ENCODE measurements around the gene FADS2. TPM values are rescaled to one million over a fixed set of nuclear protein-coding genes. Genes with fewer than 3 reads are reported as not detected.

Gene FADS2
- total and polyA plus RNA-seq, 9 of the 15 experiments (the other 6 are each of a cell fraction or from before 2014, with no cell fraction given) = 2.9 to 42.8 (median 16.2) TPM

DNA sequence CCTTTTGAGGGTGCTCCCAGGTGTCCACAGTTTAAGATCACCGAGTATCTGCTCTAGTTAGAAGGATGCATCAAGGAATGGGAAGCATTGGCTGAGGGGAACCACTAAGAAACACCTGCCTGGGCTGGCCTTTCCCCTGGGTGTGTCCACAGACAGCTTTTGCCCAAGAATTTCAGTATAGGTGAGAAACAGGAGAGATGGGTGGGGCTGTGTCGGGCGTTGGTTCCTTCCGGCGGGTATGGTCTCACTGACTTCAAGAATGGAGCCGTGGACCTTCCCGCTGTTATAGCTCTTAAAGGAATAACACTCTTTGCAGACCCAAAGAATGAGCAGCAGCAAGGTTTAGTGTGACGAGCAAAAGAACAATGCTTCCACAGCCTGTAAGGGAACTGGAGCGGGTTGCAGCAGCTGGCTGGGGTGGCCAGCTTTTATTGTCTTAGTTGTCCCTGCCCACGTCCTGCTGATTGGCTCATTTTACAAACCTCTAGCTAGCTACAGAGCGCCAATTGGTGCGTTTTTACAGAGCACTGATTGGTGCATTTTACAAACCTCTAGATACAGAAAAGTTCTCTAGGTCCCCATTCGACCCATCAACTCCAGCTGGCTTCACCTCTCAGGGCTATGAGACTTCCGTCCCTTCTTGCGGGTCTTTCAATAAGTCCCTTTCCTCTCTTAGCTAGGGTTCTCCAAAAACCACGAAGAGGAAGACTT is 13.7 kb upstream of the FADS2 start:
- no peaks in the 10 kb centered on the region for H4K20me1 ChIP-seq (replicated peaks; ENCODE audit: control insufficient read depth, insufficient read depth, low read length)
- POLR2A ChIA-PET = interaction anchor here (0.7 to 6.8 kb wide), 18 partner anchors 9 to 329 kb away, joined by 3 to 97 read pairs (median 5); partner anchors contain the start of gene FEN1
- intact Hi-C loops (cut with micrococcal nuclease) = loop anchor here (2.0 kb wide), 1 partner anchor 56 kb away; no protein-coding TSS in a partner anchor
- peaks cover 58% of the 10 kb centered on the region for H3K36me3 ChIP-seq (ENCODE audit: control insufficient read depth, insufficient read depth, low read length)
- FAIRE-seq = no peak
- peak overlapping the region; percentile 65 for H2AFZ ChIP-seq (ENCODE audit: low read depth, low read length)
- no peaks in the 10 kb centered on the region for H3K9me3 ChIP-seq (replicated peaks; ENCODE audit: control insufficient read depth, insufficient read depth, low read depth, low read length)
- 55% methylated on average over 16 of the region's 16 CpGs for WGBS (ENCODE audit: insufficient coverage, low coverage, missing lambda C conversion rate)
- in situ Hi-C loops (cut with MboI) = no loop called here
- H3K79me2 ChIP-seq (ENCODE audit: control insufficient read depth, insufficient read depth, low read length) = peaks cover 81% of the 10 kb centered on the region
- peak; percentile 4 for ATAC-seq
- H3K27me3 ChIP-seq (ENCODE audit: control insufficient read depth in 2 of 2, insufficient read depth in 2 of 2, low read length in 2 of 2) = no peaks in the 10 kb centered on the region; a peak in 1 of 5 replicates
- peak in 1 of 4 experiments; percentile 63 for DNase-seq (ENCODE audit: extremely low read depth in 1 of 4, low spot score in 3 of 4)
- peak overlapping the region; percentile 98 to 99; a peak in 3 of 4 replicates for H3K9ac ChIP-seq (ENCODE audit: insufficient read depth in 1 of 2, low read depth in 2 of 2, low read length in 2 of 2)
- BruUV-seq (replicated peaks) = no TSS peak
- peak overlapping the region; percentile 64 for H3K4me3 ChIP-seq
- H3K4me2 ChIP-seq (ENCODE audit: insufficient read depth, low read length) = peak overlapping the region; percentile 97
- no peaks in the 10 kb centered on the region for H3K9me1 ChIP-seq (ENCODE audit: control insufficient read depth, insufficient read depth, low read length)
- CTCF ChIA-PET (ENCODE audit: low intra/inter-chr PET ratio) = no interaction called here
- H3K4me1 ChIP-seq (replicated peaks in 1 of 2; ENCODE audit: control insufficient read depth in 2 of 2, insufficient read depth in 2 of 2, low read length in 2 of 2) = peaks cover 27 to 49% of the 10 kb centered on the region in 2 experiments; a peak in 4 of 5 replicates
- H3K27ac ChIP-seq (ENCODE audit: extremely low read depth, low read depth, low read length) = peak overlapping the region; percentile 98
- TF ChIP-seq SMAD4 (CRISPR knock-in tag; conservative IDR thresholded peaks at IDR 0.05) (no peak), HLTF (IDR thresholded peaks at IDR 0.05) (peak; percentile 74; the same call in 1 of the 2 replicates), NFYB (IDR thresholded peaks at IDR 0.05; ENCODE audit: extremely low read depth, insufficient read length) (peak; percentile 94), MYC (IDR thresholded peaks at IDR 0.05; ENCODE audit: low read depth, low read length) (no peak), MYC (CRISPR knock-in tag; IDR thresholded peaks at IDR 0.05; ENCODE audit: borderline replicate concordance, low read depth) (peak; percentile 63; the same call in 1 of the 2 replicates), NR4A1 (CRISPR knock-in tag; IDR thresholded peaks at IDR 0.05) (no peak), NR4A1 (tag; IDR thresholded peaks at IDR 0.05) (0 out of 2 replicates have a peak, but pooled peaks have one; percentile 55), PTRF (tag; IDR thresholded peaks at IDR 0.05) (no peak), ETV5 (CRISPR knock-in tag; IDR thresholded peaks at IDR 0.05; ENCODE audit: low read depth) (peak; percentile 46; the same call in 1 of the 2 replicates), ZNF717 (CRISPR knock-in tag; IDR thresholded peaks at IDR 0.05) (peak; percentile 59; the same call in 1 of the 2 replicates), NFXL1 (CRISPR knock-in tag; IDR thresholded peaks at IDR 0.05) (0 out of 2 replicates have a peak, but pooled peaks have one; percentile 53)
- TF ChIP-seq, protein P1, sequence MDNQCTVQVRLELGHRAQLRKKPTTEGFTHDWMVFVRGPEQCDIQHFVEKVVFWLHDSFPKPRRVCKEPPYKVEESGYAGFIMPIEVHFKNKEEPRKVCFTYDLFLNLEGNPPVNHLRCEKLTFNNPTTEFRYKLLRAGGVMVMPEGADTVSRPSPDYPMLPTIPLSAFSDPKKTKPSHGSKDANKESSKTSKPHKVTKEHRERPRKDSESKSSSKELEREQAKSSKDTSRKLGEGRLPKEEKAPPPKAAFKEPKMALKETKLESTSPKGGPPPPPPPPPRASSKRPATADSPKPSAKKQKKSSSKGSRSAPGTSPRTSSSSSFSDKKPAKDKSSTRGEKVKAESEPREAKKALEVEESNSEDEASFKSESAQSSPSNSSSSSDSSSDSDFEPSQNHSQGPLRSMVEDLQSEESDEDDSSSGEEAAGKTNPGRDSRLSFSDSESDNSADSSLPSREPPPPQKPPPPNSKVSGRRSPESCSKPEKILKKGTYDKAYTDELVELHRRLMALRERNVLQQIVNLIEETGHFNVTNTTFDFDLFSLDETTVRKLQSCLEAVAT (IDR thresholded peaks at IDR 0.05) = peak in 1 of 2 experiments; percentile 82; a peak in 2 of 4 replicates
- TF ChIP-seq, protein P2, sequence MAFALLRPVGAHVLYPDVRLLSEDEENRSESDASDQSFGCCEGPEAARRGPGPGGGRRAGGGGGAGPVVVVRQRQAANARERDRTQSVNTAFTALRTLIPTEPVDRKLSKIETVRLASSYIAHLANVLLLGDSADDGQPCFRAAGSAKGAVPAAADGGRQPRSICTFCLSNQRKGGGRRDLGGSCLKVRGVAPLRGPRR (CRISPR knock-in tag; IDR thresholded peaks at IDR 0.05) = 0 out of 2 replicates have a peak, but pooled peaks have one; percentile 49
- TF ChIP-seq, protein P3, sequence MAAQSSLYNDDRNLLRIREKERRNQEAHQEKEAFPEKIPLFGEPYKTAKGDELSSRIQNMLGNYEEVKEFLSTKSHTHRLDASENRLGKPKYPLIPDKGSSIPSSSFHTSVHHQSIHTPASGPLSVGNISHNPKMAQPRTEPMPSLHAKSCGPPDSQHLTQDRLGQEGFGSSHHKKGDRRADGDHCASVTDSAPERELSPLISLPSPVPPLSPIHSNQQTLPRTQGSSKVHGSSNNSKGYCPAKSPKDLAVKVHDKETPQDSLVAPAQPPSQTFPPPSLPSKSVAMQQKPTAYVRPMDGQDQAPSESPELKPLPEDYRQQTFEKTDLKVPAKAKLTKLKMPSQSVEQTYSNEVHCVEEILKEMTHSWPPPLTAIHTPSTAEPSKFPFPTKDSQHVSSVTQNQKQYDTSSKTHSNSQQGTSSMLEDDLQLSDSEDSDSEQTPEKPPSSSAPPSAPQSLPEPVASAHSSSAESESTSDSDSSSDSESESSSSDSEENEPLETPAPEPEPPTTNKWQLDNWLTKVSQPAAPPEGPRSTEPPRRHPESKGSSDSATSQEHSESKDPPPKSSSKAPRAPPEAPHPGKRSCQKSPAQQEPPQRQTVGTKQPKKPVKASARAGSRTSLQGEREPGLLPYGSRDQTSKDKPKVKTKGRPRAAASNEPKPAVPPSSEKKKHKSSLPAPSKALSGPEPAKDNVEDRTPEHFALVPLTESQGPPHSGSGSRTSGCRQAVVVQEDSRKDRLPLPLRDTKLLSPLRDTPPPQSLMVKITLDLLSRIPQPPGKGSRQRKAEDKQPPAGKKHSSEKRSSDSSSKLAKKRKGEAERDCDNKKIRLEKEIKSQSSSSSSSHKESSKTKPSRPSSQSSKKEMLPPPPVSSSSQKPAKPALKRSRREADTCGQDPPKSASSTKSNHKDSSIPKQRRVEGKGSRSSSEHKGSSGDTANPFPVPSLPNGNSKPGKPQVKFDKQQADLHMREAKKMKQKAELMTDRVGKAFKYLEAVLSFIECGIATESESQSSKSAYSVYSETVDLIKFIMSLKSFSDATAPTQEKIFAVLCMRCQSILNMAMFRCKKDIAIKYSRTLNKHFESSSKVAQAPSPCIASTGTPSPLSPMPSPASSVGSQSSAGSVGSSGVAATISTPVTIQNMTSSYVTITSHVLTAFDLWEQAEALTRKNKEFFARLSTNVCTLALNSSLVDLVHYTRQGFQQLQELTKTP (IDR thresholded peaks at IDR 0.05; ENCODE audit: low read depth in 1 of 2, partially characterized antibody in 2 of 2) = peak in 1 of 2 experiments; percentile 32
